HepG2 (cell line): ENCODE measurements around the gene AQP12A. TPM values are rescaled to one million over a fixed set of nuclear protein-coding genes. Genes with fewer than 3 reads are reported as not detected.

Experiments
- CAMTA2 ChIP-seq: sonication (generic); formaldehyde crosslinking; IDR thresholded peaks from 2 replicates; pipeline ENCODE4 v1.4.0; 2020; ENCODE audit warnings: mild to moderate bottlenecking, missing genetic modification reagents, borderline replicate concordance
- DZIP1 ChIP-seq: sonication (generic); formaldehyde crosslinking; IDR thresholded peaks from 2 replicates; pipeline ENCODE4 v1.5.0; 2020; ENCODE audit warnings: mild to moderate bottlenecking, missing genetic modification reagents
- JDP2 ChIP-seq: sonication (generic); formaldehyde crosslinking; IDR thresholded peaks from 2 replicates; pipeline ENCODE4 v1.8.1; 2022; ENCODE audit warnings: missing genetic modification reagents, borderline replicate concordance
- KLF16 ChIP-seq, 2 experiments: sonication (generic) in 1 of 2; formaldehyde crosslinking in 1 of 2; IDR thresholded peaks; 2 replicates each; pipeline versions ENCODE4 v1.6.1 to v1.8.0; 2016 to 2023; ENCODE audit warnings: missing genetic modification reagents in 2 of 2, missing compliant biosample characterization in 1 of 2
- KLF6 ChIP-seq: IDR thresholded peaks from 2 replicates; pipeline ENCODE4 v1.8.0; 2016; ENCODE audit warnings: missing biosample characterization, missing genetic modification reagents
- LRRFIP1 ChIP-seq: sonication (generic); formaldehyde crosslinking; conservative IDR thresholded peaks from 2 replicates; pipeline ENCODE4 v1.4.0; 2020; ENCODE audit warnings: missing genetic modification reagents
- SETDB1 ChIP-seq: sonication (generic); formaldehyde crosslinking; IDR thresholded peaks from 2 replicates; pipeline ENCODE4 v1.5.1; 2020; ENCODE audit warnings: missing genetic modification reagents, mild to moderate bottlenecking, borderline replicate concordance
- TEF ChIP-seq: sonication (generic); formaldehyde crosslinking; IDR thresholded peaks from 2 replicates; pipeline ENCODE4 v1.5.0; 2020; ENCODE audit warnings: missing genetic modification reagents
- ZGPAT ChIP-seq: IDR thresholded peaks from 2 replicates; pipeline ENCODE4 v1.6.1; 2016; ENCODE audit warnings: mild to moderate bottlenecking
- ZNF574 ChIP-seq: sonication (generic); formaldehyde crosslinking; IDR thresholded peaks from 2 replicates; pipeline ENCODE4 v1.4.0; 2020; ENCODE audit warnings: missing genetic modification reagents
- ZNF740 ChIP-seq: sonication (generic); formaldehyde crosslinking; IDR thresholded peaks from 2 replicates; pipeline ENCODE4 v1.4.0; 2020; ENCODE audit warnings: missing genetic modification reagents
- ZXDC ChIP-seq: sonication (generic); formaldehyde crosslinking; IDR thresholded peaks from 2 replicates; pipeline ENCODE4 v1.5.0; 2020; ENCODE audit warnings: mild to moderate bottlenecking, missing genetic modification reagents
- polyA plus RNA-seq, 8 experiments: library from polyadenylated mRNA; depleted of rRNA in 3 of 8; stranded (reverse) in 7 of 8; unstranded in 1 of 8; fragments of >200 nt; fragmentation: Illumina TruSeq in 4 of 8; extraction: Trizol in 4 of 8; gene quantifications; 2 replicates each; pipeline versions ENCODE4 v1.2.1 to v1.2.3, GENCODE V29; 2011 to 2016; ENCODE audit warnings: low read depth in 4 of 8, missing spikeins in 1 of 8, mixed read lengths in 1 of 8; ENCODE audit not compliant: insufficient read depth in 1 of 8
- total RNA-seq, 5 experiments: library from RNA; depleted of rRNA; stranded (reverse); fragments of >200 nt; fragmentation: Illumina TruSeq; extraction: Trizol; gene quantifications; 2 replicates each; pipeline ENCODE4 v1.2.3, GENCODE V29; 2016; ENCODE audit warnings: low read depth in 1 of 5

The AQP12A gene
- total and polyA plus RNA-seq, 2 of the 13 experiments (the other 11 are each of a cell fraction or from before 2014, with no cell fraction given) = not detected

- TF ChIP-seq ZNF574 (CRISPR knock-in tag) (no peak), ZGPAT (no peak), ZXDC (no peak), SETDB1 (CRISPR knock-in tag) (no peak), CAMTA2 (CRISPR knock-in tag) (no peak), KLF16 (CRISPR knock-in tag; IDR thresholded peaks at IDR 0.05) (no peak), ZNF740 (CRISPR knock-in tag) (no peak), KLF6 (CRISPR knock-in tag) (no peak), TEF (CRISPR knock-in tag) (no peak), JDP2 (no peak), DZIP1 (CRISPR knock-in tag) (no peak), LRRFIP1 (no peak)
- TF ChIP-seq, all 625 proteins: peak for 0
Observed at GRCh38 chr2:240655931-240656886, 35.5 kb upstream of the AQP12A start (continued).
